Smooth muscle cell (in vitro differentiated cells): ENCODE results near the gene TTC7B. TPM values are rescaled to one million over a fixed set of nuclear protein-coding genes. Genes with fewer than 3 reads are reported as not detected.

ENCODE experiments used
- DNase-seq: peaks from one replicate; lab custom pipeline; 2025; ENCODE audit not compliant: unreplicated experiment; lab: John Stamatoyannopoulos, UW
- H2AFZ ChIP-seq: fragments of 200-600 bp; sonication (generic); 2 replicates; pipeline ENCODE4 v1.6.0; 2016; ENCODE audit warnings: antibody characterized with exemption, low read depth, mild to moderate bottlenecking
- H3F3A ChIP-seq: fragments of 200-600 bp; sonication (generic); 2 replicates; pipeline ENCODE4 v1.6.0; 2017; ENCODE audit warnings: antibody characterized with exemption, low read depth
- H3K27ac ChIP-seq: fragments of 200-600 bp; sonication (generic); 2 replicates; pipeline ENCODE4 v1.5.1; 2016; ENCODE audit warnings: low read depth, mild to moderate bottlenecking
- H3K27me3 ChIP-seq: fragments of 200-600 bp; sonication (generic); 2 replicates; pipeline ENCODE4 v1.6.1; 2016; ENCODE audit warnings: low read depth, mild to moderate bottlenecking
- H3K36me3 ChIP-seq: fragments of 200-600 bp; sonication (generic); 2 replicates; pipeline ENCODE4 v1.5.1; 2016; ENCODE audit warnings: low read depth
- H3K4me1 ChIP-seq: fragments of 200-600 bp; sonication (generic); 2 replicates; pipeline ENCODE4 v1.5.1; 2016; ENCODE audit warnings: low read depth
- H3K4me2 ChIP-seq: fragments of 200-600 bp; sonication (generic); 2 replicates; pipeline ENCODE4 v1.6.0; 2016; ENCODE audit warnings: mild to moderate bottlenecking
- H3K4me3 ChIP-seq: fragments of 200-600 bp; sonication (generic); 2 replicates; pipeline ENCODE4 v1.5.1; 2016; ENCODE audit warnings: mild to moderate bottlenecking
- H3K79me2 ChIP-seq: fragments of 200-600 bp; sonication (generic); 2 replicates; pipeline ENCODE4 v1.6.0; 2016; ENCODE audit warnings: low read depth, mild to moderate bottlenecking
- H3K9ac ChIP-seq: fragments of 200-600 bp; sonication (generic); 2 replicates; pipeline ENCODE4 v1.6.0; 2016; ENCODE audit warnings: low read depth
- H3K9me3 ChIP-seq: fragments of 200-600 bp; sonication (generic); replicated peaks from 2 replicates; pipeline ENCODE4 v1.5.1; 2016; ENCODE audit warnings: low read depth
- H4K20me1 ChIP-seq: fragments of 200-600 bp; sonication (generic); 2 replicates; pipeline ENCODE4 v1.6.0; 2016; ENCODE audit warnings: low read depth
- WGBS: methylation state at CpG from one replicate; pipeline ENCODE4 v1.1.7; 2016; ENCODE audit warnings: low lambda C conversion rate; 5-methylcytosine and 5-hydroxymethylcytosine counted together
- polyA plus RNA-seq: library from polyadenylated mRNA; unstranded; fragments of >200 nt; fragmentation: Nextera tagmentation; extraction: Ambion mirVana; gene quantifications from 2 replicates; pipeline ENCODE4 v1.2.1, GENCODE V29; 2016
- total RNA-seq: library from RNA; depleted of rRNA; stranded (reverse); fragments of >200 nt; gene quantifications from 2 replicates; pipeline ENCODE4 v1.2.3, GENCODE V29; 2014
- TF ChIP-seq, protein P1 (sequence below): fragments of 200-600 bp; sonication (generic); IDR thresholded peaks from 2 replicates; pipeline ENCODE4 v1.5.1; 2017; ENCODE audit warnings: borderline replicate concordance, mild to moderate bottlenecking, antibody characterized with exemption; ENCODE audit not compliant: insufficient read depth, poor library complexity, severe bottlenecking

TTC7B gene
- total and polyA plus RNA-seq, 2 experiments from 2014 or later, result 22.1 to 54.1 TPM

DNA sequence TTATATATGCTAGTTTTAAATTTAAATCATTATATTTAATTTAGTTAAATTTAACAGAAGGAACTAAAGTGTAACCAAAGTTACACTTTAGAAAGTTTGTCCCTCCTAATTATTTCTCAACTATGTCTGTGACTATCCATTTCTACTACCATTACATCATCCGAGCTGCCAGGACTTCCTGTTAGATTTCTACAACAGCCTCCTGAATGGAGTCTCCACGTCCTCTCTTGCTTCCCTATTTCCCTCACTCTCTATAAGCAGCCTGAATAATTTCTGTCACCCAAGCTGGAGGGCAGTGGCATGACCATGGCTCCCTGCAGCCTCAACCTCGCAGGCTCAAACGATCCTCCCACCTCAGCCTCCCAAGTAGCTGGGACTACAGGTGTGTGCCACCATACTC is 84.1 kb downstream of the TTC7B start:
- TF ChIP-seq, protein P1, sequence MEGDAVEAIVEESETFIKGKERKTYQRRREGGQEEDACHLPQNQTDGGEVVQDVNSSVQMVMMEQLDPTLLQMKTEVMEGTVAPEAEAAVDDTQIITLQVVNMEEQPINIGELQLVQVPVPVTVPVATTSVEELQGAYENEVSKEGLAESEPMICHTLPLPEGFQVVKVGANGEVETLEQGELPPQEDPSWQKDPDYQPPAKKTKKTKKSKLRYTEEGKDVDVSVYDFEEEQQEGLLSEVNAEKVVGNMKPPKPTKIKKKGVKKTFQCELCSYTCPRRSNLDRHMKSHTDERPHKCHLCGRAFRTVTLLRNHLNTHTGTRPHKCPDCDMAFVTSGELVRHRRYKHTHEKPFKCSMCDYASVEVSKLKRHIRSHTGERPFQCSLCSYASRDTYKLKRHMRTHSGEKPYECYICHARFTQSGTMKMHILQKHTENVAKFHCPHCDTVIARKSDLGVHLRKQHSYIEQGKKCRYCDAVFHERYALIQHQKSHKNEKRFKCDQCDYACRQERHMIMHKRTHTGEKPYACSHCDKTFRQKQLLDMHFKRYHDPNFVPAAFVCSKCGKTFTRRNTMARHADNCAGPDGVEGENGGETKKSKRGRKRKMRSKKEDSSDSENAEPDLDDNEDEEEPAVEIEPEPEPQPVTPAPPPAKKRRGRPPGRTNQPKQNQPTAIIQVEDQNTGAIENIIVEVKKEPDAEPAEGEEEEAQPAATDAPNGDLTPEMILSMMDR, result no peak
- H3F3A ChIP-seq, result no peaks in the 10 kb centered on the region
- WGBS, result 91% methylated on average over 4 of the region's 4 CpGs
- no peak overlapping the region for H3K27ac ChIP-seq
- no peak overlapping the region for H3K9ac ChIP-seq
- no peaks in the 10 kb centered on the region for H3K79me2 ChIP-seq
- no peaks in the 10 kb centered on the region for H3K9me3 ChIP-seq
- no peaks in the 10 kb centered on the region for H3K27me3 ChIP-seq
- no peak overlapping the region for H2AFZ ChIP-seq
- no peak overlapping the region for H3K4me2 ChIP-seq
- no peak for DNase-seq
- H4K20me1 ChIP-seq, result no peaks in the 10 kb centered on the region
- H3K4me1 ChIP-seq, result no peaks in the 10 kb centered on the region
- H3K4me3 ChIP-seq, result no peak overlapping the region
- H3K36me3 ChIP-seq, result no peaks in the 10 kb centered on the region

DNA sequence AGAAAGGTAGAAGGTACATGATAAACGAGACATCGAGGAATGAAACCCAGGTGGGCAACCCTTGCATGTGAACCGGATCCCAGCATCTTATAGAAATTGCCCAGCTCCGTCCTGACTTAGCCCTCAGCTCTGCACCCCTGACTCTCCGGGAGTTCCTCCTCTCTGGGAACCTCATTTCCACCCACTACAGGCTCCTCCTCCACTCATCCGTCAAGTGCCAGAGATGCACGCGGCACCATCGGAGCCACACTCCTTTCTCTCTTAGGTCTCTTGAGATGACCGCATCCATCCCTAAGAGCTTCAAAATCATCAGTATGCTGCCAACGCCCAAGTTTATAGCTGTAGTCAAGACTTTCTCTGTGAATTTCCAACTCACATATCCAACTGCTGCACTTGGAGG is 84.7 kb downstream of the TTC7B start:
- 98% methylated on average over 11 of the region's 11 CpGs for WGBS
- H3F3A ChIP-seq, result no peaks in the 10 kb centered on the region
- TF ChIP-seq, protein P1, result no peak
- no peaks in the 10 kb centered on the region for H3K9me3 ChIP-seq
- H4K20me1 ChIP-seq, result no peaks in the 10 kb centered on the region
- no peaks in the 10 kb centered on the region for H3K27me3 ChIP-seq
- no peak overlapping the region for H3K4me3 ChIP-seq
- H3K27ac ChIP-seq, result no peak overlapping the region
- no peaks in the 10 kb centered on the region for H3K36me3 ChIP-seq
- no peaks in the 10 kb centered on the region for H3K79me2 ChIP-seq
- H3K9ac ChIP-seq, result no peak overlapping the region
- no peak overlapping the region for H3K4me2 ChIP-seq
- H3K4me1 ChIP-seq, result no peaks in the 10 kb centered on the region
- DNase-seq, result no peak
- no peak overlapping the region for H2AFZ ChIP-seq

DNA sequence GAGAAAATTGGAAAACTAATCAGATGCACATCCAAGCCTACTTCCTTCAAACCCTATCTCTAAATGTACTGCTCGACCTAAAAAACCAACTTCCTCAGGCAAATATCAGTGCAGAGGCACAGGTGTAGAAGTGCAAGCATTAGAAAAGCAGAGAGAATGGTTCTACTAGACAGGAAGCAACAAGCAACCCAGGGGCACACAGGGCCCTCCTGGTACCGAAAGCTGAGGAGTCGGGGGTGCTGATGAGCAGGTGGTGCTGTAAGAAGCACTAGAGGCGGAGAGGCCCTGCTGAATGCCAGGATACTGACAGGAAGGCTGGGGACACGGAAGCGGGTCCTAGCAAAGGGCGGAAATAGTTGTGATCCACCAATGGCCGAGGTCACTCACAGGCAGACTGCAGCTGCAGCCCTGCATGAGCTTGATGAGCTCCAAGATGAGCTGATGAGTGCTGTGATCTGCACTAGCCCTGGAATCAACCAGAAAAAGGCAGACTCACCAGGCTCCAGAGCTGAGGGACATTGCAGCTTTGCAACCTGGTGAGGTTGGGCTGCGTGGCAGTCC is 85.9 kb downstream of the TTC7B start:
- no peaks in the 10 kb centered on the region for H3K36me3 ChIP-seq
- no peaks in the 10 kb centered on the region for H3K79me2 ChIP-seq
- no peaks in the 10 kb centered on the region for H3K27me3 ChIP-seq
- no peaks in the 10 kb centered on the region for H3K4me1 ChIP-seq
- TF ChIP-seq, protein P1, result no peak
- H3K27ac ChIP-seq, result no peak overlapping the region
- WGBS, result 96% methylated on average over 9 of the region's 9 CpGs
- no peaks in the 10 kb centered on the region for H3K9me3 ChIP-seq
- H3K4me2 ChIP-seq, result no peak overlapping the region
- DNase-seq, result no peak
- no peak overlapping the region for H3K4me3 ChIP-seq
- no peaks in the 10 kb centered on the region for H4K20me1 ChIP-seq
- H3K9ac ChIP-seq, result no peak overlapping the region
- H2AFZ ChIP-seq, result no peak overlapping the region
- H3F3A ChIP-seq, result no peaks in the 10 kb centered on the region

DNA sequence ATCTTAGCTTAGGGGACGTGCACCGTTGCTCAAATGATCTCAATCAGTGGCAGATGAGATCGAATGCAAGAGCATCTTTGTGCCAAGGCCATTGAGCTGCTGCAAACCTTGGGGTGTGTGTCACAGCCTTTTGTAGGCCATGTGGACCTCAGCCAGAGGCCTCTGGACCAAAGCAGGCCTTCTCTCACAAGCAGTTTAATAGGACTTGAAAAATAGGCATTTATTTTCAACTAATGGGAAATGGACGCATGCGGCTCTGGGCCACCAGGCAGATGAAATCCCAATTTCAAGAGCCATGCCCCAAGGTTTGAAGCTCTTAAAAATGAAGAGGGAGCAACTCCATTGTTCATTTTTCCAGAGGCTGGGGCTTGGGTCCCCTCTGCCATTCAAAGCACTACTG is 87.3 kb downstream of the TTC7B start:
- Histone ChIP-seq H3K79me2 (no peaks in the 10 kb centered on the region), H3K9me3 (no peaks in the 10 kb centered on the region), H3K4me3 (no peak overlapping the region), H4K20me1 (no peaks in the 10 kb centered on the region), H3K4me1 (no peaks in the 10 kb centered on the region), H3K27me3 (no peaks in the 10 kb centered on the region), H3K9ac (no peak overlapping the region), H3K36me3 (no peaks in the 10 kb centered on the region), H3K27ac (no peak overlapping the region), H3K4me2 (no peak overlapping the region), H2AFZ (no peak overlapping the region), H3F3A (no peaks in the 10 kb centered on the region)
- WGBS, result 98% methylated on average over 5 of the region's 5 CpGs
- DNase-seq, result no peak
- TF ChIP-seq, protein P1, result no peak
